ENCODE results near the gene VSIR. TPM values are rescaled to one million over a fixed set of nuclear protein-coding genes. Genes with fewer than 3 reads are reported as not detected.

The VSIR gene
- total and polyA plus RNA-seq, 3 experiments from 2014 or later, result 59.6 to 349 (median 61.4) TPM

DNA sequence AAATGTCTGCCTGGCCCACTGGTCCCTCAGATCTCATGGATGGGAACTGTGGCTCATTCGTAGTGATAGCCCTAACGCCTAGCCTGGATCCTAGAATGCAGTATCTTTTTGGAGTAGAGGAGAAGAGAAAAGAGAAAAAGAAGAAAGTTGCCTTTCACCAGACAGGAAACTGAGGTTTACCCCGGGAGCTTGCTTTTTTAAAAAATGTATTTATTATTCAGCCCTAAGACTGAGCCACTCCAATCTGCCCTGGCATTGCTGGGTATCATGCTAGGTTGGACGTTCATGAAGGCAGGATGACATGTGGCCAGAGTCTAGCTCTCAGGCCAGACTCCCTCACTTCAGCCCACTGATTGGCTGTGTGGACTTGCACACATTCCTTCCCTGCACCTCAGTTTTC is 32.3 kb downstream of the VSIR start:
- peaks cover 94 to 100% (median 99%) of the 10 kb centered on the region in 3 donors for H3K4me1 Mint-ChIP-seq
- Histone ChIP-seq H3K27me3 (ENCODE audit: insufficient read depth, low read length, poor library complexity, severe bottlenecking) (no peaks in the 10 kb centered on the region), H3K27ac (ENCODE audit: low read depth, low read length) (peak overlapping the region; percentile 44), H3K4me1 (ENCODE audit: insufficient read depth, low read length) (peaks cover 100% of the 10 kb centered on the region), H3K36me3 (ENCODE audit: insufficient read depth, low read length) (no peaks in the 10 kb centered on the region), H3K4me3 (ENCODE audit: low read length) (peak overlapping the region; percentile 70), H3K9me3 (ENCODE audit: low read length) (no peaks in the 10 kb centered on the region)
- H3K27ac Mint-ChIP-seq, result peak overlapping the region; percentile 93 to 99 (median 96)
- H3K4me3 Mint-ChIP-seq, result peak overlapping the region; percentile 5 to 84 (median 75)
- H3K9me3 Mint-ChIP-seq, result no peaks in the 10 kb centered on the region
- no peaks in the 10 kb centered on the region for H3K36me3 Mint-ChIP-seq
- ChIA-PET POLR2A (interaction anchor here (0.9 to 4.3 kb wide), 6 partner anchors 8 to 32 kb away, joined by 3 to 29 read pairs (median 8); partner anchors contain the start of gene VSIR), CTCF (interaction anchor here (0.9 to 10.4 kb wide), 7 partner anchors 10 to 45 kb away, joined by 3 to 152 read pairs (median 4); partner anchors contain the start of gene VSIR)
- peaks cover 0 to 2% of the 10 kb centered on the region in 2 donors for H3K27me3 Mint-ChIP-seq
- DNase-seq, result peak in 1 of 5 donors; percentile 33

DNA sequence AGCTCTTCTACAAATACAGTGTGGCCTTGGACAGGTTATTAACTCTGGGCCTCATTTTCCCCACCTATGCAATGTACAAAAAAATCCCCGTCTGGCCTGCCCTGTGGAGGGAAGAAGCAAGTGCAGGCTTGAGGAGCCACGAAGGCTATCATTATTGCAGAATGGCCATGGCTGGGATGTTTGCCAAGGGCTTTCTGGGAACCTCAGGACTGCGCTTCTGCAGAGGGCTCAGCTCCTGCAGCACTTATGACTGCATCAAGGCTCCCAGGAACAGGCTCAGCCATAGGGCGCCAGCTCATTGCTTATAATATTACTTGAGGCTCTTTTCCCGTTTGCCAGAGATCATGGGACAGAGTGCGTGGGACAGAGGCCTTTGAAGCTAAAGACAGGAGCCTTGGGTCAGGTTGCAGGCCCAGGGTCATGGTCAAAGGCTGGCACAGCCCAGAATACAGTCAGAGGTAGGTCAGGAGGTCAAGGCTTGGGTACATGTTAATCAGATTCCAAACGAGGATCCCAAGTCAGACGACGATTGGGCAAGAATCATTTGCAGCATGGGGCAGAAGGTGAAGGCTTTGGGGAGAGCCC is 33.2 kb downstream of the VSIR start:
- H3K27me3 Mint-ChIP-seq, result peaks cover 0 to 2% of the 10 kb centered on the region in 2 donors

DNA sequence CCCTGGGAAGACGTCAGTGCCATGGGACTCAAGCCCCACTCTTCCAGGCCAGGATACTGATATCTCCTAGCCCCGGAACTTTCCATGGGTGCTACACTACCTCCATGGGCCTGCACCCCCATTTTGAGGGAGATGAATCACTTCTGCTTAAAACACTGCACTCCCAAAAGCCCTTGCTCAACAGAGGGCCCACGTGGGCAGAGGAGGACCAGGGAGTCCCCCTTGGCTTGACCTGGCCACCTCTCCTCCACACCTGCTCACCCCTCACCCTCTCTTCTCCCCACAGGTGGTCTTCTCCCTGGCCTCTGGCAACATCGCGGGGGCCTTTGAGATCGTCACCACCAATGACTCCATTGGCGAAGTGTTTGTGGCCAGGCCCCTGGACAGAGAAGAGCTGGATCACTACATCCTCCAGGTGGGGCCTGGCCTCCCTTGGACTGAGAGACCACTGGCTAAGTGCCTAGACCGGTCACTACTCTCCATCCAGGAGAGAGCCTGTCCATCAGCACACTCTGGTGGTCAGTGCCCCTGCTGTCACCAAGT is 33.9 kb downstream of the VSIR start:
- H3K4me3 ChIP-seq (ENCODE audit: low read length), result no peak overlapping the region
- Mint-ChIP-seq H3K4me1 (peaks cover 93 to 100% (median 99%) of the 10 kb centered on the region in 3 donors), H3K27ac (peak overlapping the region; percentile 76 to 99 (median 90)), H3K27me3 (peaks cover 0 to 2% of the 10 kb centered on the region in 2 donors), H3K4me3 (peak overlapping the region in 6 of 7 donors; percentile 11 to 70 (median 44)), H3K36me3 (no peaks in the 10 kb centered on the region), H3K9me3 (no peaks in the 10 kb centered on the region)
- H3K9me3 ChIP-seq (ENCODE audit: low read length), result no peaks in the 10 kb centered on the region
- CTCF ChIA-PET, result interaction anchor here (0.7 to 10.4 kb wide), 6 partner anchors 8 to 39 kb away, joined by 3 to 152 read pairs (median 14); partner anchors contain the start of gene VSIR
- no peaks in the 10 kb centered on the region for H3K27me3 ChIP-seq (ENCODE audit: insufficient read depth, low read length, poor library complexity, severe bottlenecking)
- POLR2A ChIA-PET, result interaction anchor here (1.3 to 4.3 kb wide), 2 partner anchors 9 to 12 kb away, joined by 4 to 29 read pairs; no protein-coding TSS in a partner anchor
- peaks cover 100% of the 10 kb centered on the region for H3K4me1 ChIP-seq (ENCODE audit: insufficient read depth, low read length)
- no peak overlapping the region for H3K27ac ChIP-seq (ENCODE audit: low read depth, low read length)
- no peaks in the 10 kb centered on the region for H3K36me3 ChIP-seq (ENCODE audit: insufficient read depth, low read length)
- no peak for DNase-seq

More for the DNA sequence above, 33.2 kb downstream of the VSIR start:
- peak overlapping the region; percentile 76 to 99 (median 96) for H3K27ac Mint-ChIP-seq
- no peaks in the 10 kb centered on the region for H3K36me3 Mint-ChIP-seq
- peaks cover 93 to 100% (median 99%) of the 10 kb centered on the region in 3 donors for H3K4me1 Mint-ChIP-seq
- H3K4me3 ChIP-seq (ENCODE audit: low read length), result no peak overlapping the region
- H3K9me3 ChIP-seq (ENCODE audit: low read length), result no peaks in the 10 kb centered on the region
- peak overlapping the region in 5 of 7 donors; percentile 15 to 70 (median 51) for H3K4me3 Mint-ChIP-seq
- no peaks in the 10 kb centered on the region for H3K36me3 ChIP-seq (ENCODE audit: insufficient read depth, low read length)
- H3K27me3 ChIP-seq (ENCODE audit: insufficient read depth, low read length, poor library complexity, severe bottlenecking), result no peaks in the 10 kb centered on the region
- no peak overlapping the region for H3K27ac ChIP-seq (ENCODE audit: low read depth, low read length)
- H3K4me1 ChIP-seq (ENCODE audit: insufficient read depth, low read length), result peaks cover 100% of the 10 kb centered on the region
- ChIA-PET POLR2A (interaction anchor here (0.9 to 4.3 kb wide), 4 partner anchors 8 to 33 kb away, joined by 3 to 29 read pairs (median 8); partner anchors contain the start of gene VSIR), CTCF (interaction anchor here (0.8 to 10.4 kb wide), 5 partner anchors 9 to 44 kb away, joined by 3 to 152 read pairs (median 4); partner anchors contain the start of gene VSIR)
- H3K9me3 Mint-ChIP-seq, result no peaks in the 10 kb centered on the region
- DNase-seq, result no peak

GRCh38 chr10:71737834-71738197 is 35.5 kb downstream of the VSIR start:
- Mint-ChIP-seq H3K4me1 (peaks cover 88 to 100% (median 99%) of the 10 kb centered on the region in 3 donors), H3K36me3 (no peaks in the 10 kb centered on the region), H3K27me3 (peaks cover 0 to 2% of the 10 kb centered on the region in 2 donors), H3K27ac (peak overlapping the region; percentile 83 to 98 (median 93)), H3K9me3 (no peaks in the 10 kb centered on the region), H3K4me3 (peak overlapping the region in 6 of 7 donors; percentile 23 to 54 (median 40))
- CTCF ChIA-PET, result interaction anchor here (0.9 to 5.2 kb wide), 5 partner anchors 10 to 41 kb away, joined by 3 to 24 read pairs (median 3); no protein-coding TSS in a partner anchor
- no peaks in the 10 kb centered on the region for H3K27me3 ChIP-seq (ENCODE audit: insufficient read depth, low read length, poor library complexity, severe bottlenecking)
- H3K27ac ChIP-seq (ENCODE audit: low read depth, low read length), result no peak overlapping the region
- no peaks in the 10 kb centered on the region for H3K36me3 ChIP-seq (ENCODE audit: insufficient read depth, low read length)
- no peak for DNase-seq
- H3K4me3 ChIP-seq (ENCODE audit: low read length), result no peak overlapping the region
- POLR2A ChIA-PET, result interaction anchor here (2.7 kb wide), 1 partner anchor 10 kb away, joined by 12 read pairs; no protein-coding TSS in a partner anchor
- H3K4me1 ChIP-seq (ENCODE audit: insufficient read depth, low read length), result peaks cover 100% of the 10 kb centered on the region
- no peaks in the 10 kb centered on the region for H3K9me3 ChIP-seq (ENCODE audit: low read length)

- POLR2A ChIA-PET, result interaction anchor here (0.9 to 2.7 kb wide), 3 partner anchors 8 to 25 kb away, joined by 3 to 12 read pairs (median 6); no protein-coding TSS in a partner anchor
- peaks cover 88 to 100% (median 99%) of the 10 kb centered on the region in 3 donors for H3K4me1 Mint-ChIP-seq
- peak overlapping the region; percentile 33 for H3K27ac ChIP-seq (ENCODE audit: low read depth, low read length)
Observed at GRCh38 chr10:71737001-71737833, 36.1 kb downstream of the VSIR start.

DNA sequence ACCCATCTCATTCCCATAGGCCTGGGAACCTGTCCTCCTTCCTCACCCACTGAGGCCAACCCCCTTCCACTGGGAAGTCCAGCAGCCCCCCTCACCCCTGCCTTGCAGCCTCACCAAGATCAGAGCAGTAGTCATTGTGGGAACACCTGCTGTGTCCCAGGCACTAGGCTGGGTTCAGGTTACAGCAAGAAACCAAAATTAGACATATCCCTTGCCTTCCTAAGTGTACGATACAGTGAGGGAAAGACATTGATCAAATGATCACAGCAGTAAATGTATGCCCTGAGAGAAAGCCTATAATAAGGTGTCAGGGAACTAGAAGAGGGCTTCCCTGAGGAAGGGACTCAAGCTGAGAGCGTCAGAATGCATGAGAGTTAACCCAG is 36.8 kb downstream of the VSIR start:
- Histone ChIP-seq H3K4me1 (ENCODE audit: insufficient read depth, low read length) (peaks cover 100% of the 10 kb centered on the region), H3K9me3 (ENCODE audit: low read length) (no peaks in the 10 kb centered on the region), H3K36me3 (ENCODE audit: insufficient read depth, low read length) (no peaks in the 10 kb centered on the region), H3K4me3 (ENCODE audit: low read length) (no peak overlapping the region), H3K27me3 (ENCODE audit: insufficient read depth, low read length, poor library complexity, severe bottlenecking) (no peaks in the 10 kb centered on the region), H3K27ac (ENCODE audit: low read depth, low read length) (peak overlapping the region; percentile 33)
- DNase-seq, result no peak
- Mint-ChIP-seq H3K4me3 (peak overlapping the region; percentile 1 to 84 (median 58)), H3K9me3 (no peaks in the 10 kb centered on the region), H3K4me1 (peaks cover 88 to 100% (median 99%) of the 10 kb centered on the region in 3 donors), H3K27me3 (peaks cover 0 to 2% of the 10 kb centered on the region in 2 donors), H3K36me3 (no peaks in the 10 kb centered on the region), H3K27ac (peak overlapping the region; percentile 78 to 98 (median 94))
- ChIA-PET POLR2A (interaction anchor here (0.6 to 2.7 kb wide), 6 partner anchors 9 to 36 kb away, joined by 3 to 16 read pairs (median 5); partner anchors contain the start of gene VSIR), CTCF (interaction anchor here (0.9 to 5.2 kb wide), 6 partner anchors 10 to 37 kb away, joined by 3 to 24 read pairs (median 9); partner anchors contain the start of gene VSIR)

More at GRCh38 chr10:71737001-71737833, 36.1 kb downstream of the VSIR start:
- Histone ChIP-seq H3K9me3 (ENCODE audit: low read length) (no peaks in the 10 kb centered on the region), H3K27me3 (ENCODE audit: insufficient read depth, low read length, poor library complexity, severe bottlenecking) (no peaks in the 10 kb centered on the region), H3K4me1 (ENCODE audit: insufficient read depth, low read length) (peaks cover 100% of the 10 kb centered on the region), H3K36me3 (ENCODE audit: insufficient read depth, low read length) (no peaks in the 10 kb centered on the region), H3K4me3 (ENCODE audit: low read length) (no peak overlapping the region)
- H3K36me3 Mint-ChIP-seq, result no peaks in the 10 kb centered on the region
- CTCF ChIA-PET, result interaction anchor here (0.9 to 5.2 kb wide), 7 partner anchors 10 to 40 kb away, joined by 3 to 24 read pairs (median 4); partner anchors contain the start of gene VSIR
- DNase-seq, result no peak
- peak overlapping the region in 5 of 7 donors; percentile 23 to 71 (median 54) for H3K4me3 Mint-ChIP-seq
- H3K27ac Mint-ChIP-seq, result peak overlapping the region; percentile 83 to 98 (median 94)
- no peaks in the 10 kb centered on the region for H3K9me3 Mint-ChIP-seq
- H3K27me3 Mint-ChIP-seq, result peaks cover 0 to 2% of the 10 kb centered on the region in 2 donors

Measured in CD8-positive, alpha-beta memory T cell (primary cell).